Psoas muscle (tissue), 8 donors: Measurements from ENCODE around the gene NEURL1. TPM values are rescaled to one million over a fixed set of nuclear protein-coding genes. Genes with fewer than 3 reads are reported as not detected.

ENCODE experiments used
- ATAC-seq, 4 donors: fragments of 200-7000 bp; cut with Tn5 transposase; one replicate each; pipeline ENCODE4 v1.9.1; 2020; ENCODE audit warnings: moderate library complexity in 3 of 4, mild to moderate bottlenecking in 2 of 4
- DNase-seq, 2 donors: peaks; one replicate each; pipeline ENCODE4 v3.0.0-alpha.2; 2020
- H3K27ac ChIP-seq: fragments of 200-600 bp; one replicate; pipeline ENCODE4 v1.8.0; 2022
- H3K27me3 ChIP-seq, 3 donors: fragments of 200-600 bp in 1 of 3; one replicate each; pipeline versions ENCODE4 v1.6.1 to v1.8.0; 2013 to 2022; ENCODE audit warnings: low read length in 2 of 3, mild to moderate bottlenecking in 2 of 3, moderate library complexity in 1 of 3; ENCODE audit not compliant: insufficient read depth in 3 of 3
- H3K36me3 ChIP-seq, 2 donors: fragments of 200-600 bp in 1 of 2; one replicate each; pipeline versions ENCODE4 v1.6.1 to v1.8.0; 2013 to 2022; ENCODE audit warnings: low read depth in 1 of 2, mild to moderate bottlenecking in 1 of 2, moderate library complexity in 1 of 2; ENCODE audit not compliant: insufficient read depth in 1 of 2
- H3K4me1 ChIP-seq: fragments of 200-600 bp; one replicate; pipeline ENCODE4 v1.8.0; 2022
- H3K4me3 ChIP-seq: fragments of 200-600 bp; one replicate; pipeline ENCODE4 v1.8.0; 2022; ENCODE audit warnings: mild to moderate bottlenecking
- H3K9me3 ChIP-seq: fragments of 200-600 bp; one replicate; pipeline ENCODE4 v1.8.0; 2022
- CTCF ChIP-seq: fragments of 200-600 bp; IDR thresholded peaks from one replicate; pipeline ENCODE4 v1.8.0; 2022; ENCODE audit warnings: antibody characterized with exemption
- WGBS, 3 donors: extraction: QIAGEN DNeasy Blood & Tissue Kit; methylation state at CpG; one replicate each; pipeline versions ENCODE4 v1.1.6 to v1.1.7; 2013; 5-methylcytosine and 5-hydroxymethylcytosine counted together
- intact Hi-C, 2 donors: fragments of 100-400 bp; cut with DNase I; formaldehyde crosslinking; loops; one replicate each; pipeline versions ENCODE4 v1.11.0 to v1.14.2; 2022
- polyA plus RNA-seq, 3 donors: library from polyadenylated mRNA; stranded (reverse); fragments of 200-250 nt; gene quantifications; one replicate each; pipeline ENCODE4 v1.2.3, GENCODE V29; 2013
- total RNA-seq, 4 donors: library from RNA; stranded (reverse); fragmentation: NEBNext Ultra II Directional in 2 of 4; extraction: Animal tissue kit (Norgen Biotek cat#: 25700) in 2 of 4; gene quantifications; one replicate each; pipeline versions ENCODE4 v1.2.1 to v1.2.4, GENCODE V29; 2021 to 2023
- donor health status: healthy with polysubstance abuse.
- donor health status: DM: no; HTN: no; CAD: no; lungs with moderate emphysema.
- donor health status: Bipolar disorder and iron deficiency.
- donor health status: healthy.
- donor health status: DM: yes; HTN: yes; CAD: no.
- donor health status: DM: no; HTN: no; CAD: no.
- donor health status: DM: no; HTN: no; CAD: no.
- donor health status: DM: yes; HTN: yes; CAD: no.

The NEURL1 gene
- total and polyA plus RNA-seq, 7 donors: 10.9 to 103 (median 66.6) TPM

DNA sequence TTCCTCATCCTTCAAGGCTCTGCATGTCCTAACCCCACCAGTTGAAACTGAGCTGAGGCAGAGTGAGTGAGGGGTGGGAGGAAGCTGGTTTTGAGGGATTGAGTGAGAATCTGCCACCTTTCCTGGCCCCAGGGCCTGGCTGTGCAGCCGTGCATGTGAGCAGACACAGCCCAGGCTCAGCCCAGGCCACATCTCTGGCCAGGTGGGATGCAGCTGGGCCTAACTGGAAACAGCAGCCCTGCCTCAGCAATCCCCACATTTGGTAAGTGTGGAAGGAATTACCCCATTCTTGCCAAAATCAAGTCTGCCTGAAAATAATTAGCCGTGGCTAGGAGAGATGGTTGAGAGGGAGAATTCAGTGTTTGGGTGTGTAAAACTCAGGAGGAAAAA is 116.6 kb downstream of the NEURL1 start:
- H3K36me3 ChIP-seq: peaks cover 0 to 37% of the 10 kb centered on the region in 2 donors
- H3K4me3 ChIP-seq: no peak overlapping the region
- H3K9me3 ChIP-seq: no peaks in the 10 kb centered on the region
- H3K4me1 ChIP-seq: peaks cover 49% of the 10 kb centered on the region
- no peaks in the 10 kb centered on the region for H3K27me3 ChIP-seq
- intact Hi-C loops: loop anchor here in 1 of 2 donors (5.0 kb wide), 1 partner anchor 37 kb away; no protein-coding TSS in a partner anchor
- DNase-seq: no peak
- no peak overlapping the region for H3K27ac ChIP-seq
- no peak for ATAC-seq
- TF ChIP-seq CTCF: no peak
- 47 to 77% (median 51%) methylated on average over 2 of the region's 2 CpGs for WGBS, 3 donors

- DNase-seq: peak in 1 of 2 donors; percentile 25
- intact Hi-C loops: loop anchor here in 1 of 2 donors (5.0 kb wide), 1 partner anchor 36 kb away; no protein-coding TSS in a partner anchor
- Histone ChIP-seq H3K9me3 (no peaks in the 10 kb centered on the region), H3K36me3 (peaks cover 0 to 37% of the 10 kb centered on the region in 2 donors), H3K27me3 (no peaks in the 10 kb centered on the region), H3K4me1 (peaks cover 57% of the 10 kb centered on the region), H3K27ac (peak overlapping the region; percentile 53), H3K4me3 (no peak overlapping the region)
- 35 to 57% (median 37%) methylated on average over 9 of the region's 9 CpGs for WGBS, 3 donors
- ATAC-seq: peak in 3 of 4 donors; percentile 4 to 15 (median 11)
- TF ChIP-seq CTCF: no peak
These were observed 117.5 kb downstream of the NEURL1 start for GRCh38 chr10:103610921-103611511.

DNA sequence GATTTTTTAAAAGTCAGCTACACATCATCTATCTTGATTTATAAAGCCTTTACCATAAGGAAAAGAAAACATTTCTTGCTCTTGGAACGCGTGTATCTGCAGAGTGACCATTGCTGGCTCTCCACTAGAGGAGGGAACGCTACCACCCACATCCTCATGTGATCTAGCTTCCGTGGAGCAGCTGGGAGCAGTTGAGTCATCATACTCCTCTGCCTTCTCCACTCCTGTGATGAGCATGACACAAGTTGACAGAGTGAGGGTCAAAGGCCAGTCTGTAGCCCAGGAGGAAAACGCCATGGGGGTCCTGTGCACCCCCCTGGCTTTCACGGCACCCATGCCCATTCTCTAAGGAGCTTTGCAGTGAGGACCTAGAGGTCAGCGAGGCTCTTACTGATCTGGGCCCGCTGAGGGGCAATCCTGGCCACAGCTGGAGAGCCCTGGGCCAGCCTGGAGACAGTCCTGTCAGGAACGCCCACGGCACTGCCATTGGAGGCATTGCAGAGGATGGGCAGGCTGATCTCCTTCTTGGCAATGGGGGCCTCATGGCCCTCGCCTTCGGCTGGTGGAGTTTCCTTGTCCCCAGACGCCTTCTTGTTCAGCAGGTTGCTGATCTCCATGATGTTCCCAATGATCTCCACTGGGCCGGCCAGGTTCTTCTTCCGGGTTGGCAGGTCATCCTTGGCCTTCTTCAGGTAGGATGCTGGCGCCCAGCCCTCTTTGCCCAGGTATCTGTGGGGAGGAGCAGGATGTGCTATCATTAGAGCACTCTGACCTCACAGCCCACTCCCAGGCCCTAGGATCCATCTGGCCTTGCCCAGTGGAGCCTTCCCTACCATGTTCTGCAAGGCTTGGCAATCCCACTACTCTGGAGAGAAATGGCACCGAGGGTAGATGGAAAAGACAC is 119.2 kb downstream of the NEURL1 start:
- DNase-seq: no peak
- intact Hi-C loops: loop anchor here in 1 of 2 donors (5.0 kb wide), 1 partner anchor 35 kb away; no protein-coding TSS in a partner anchor
- H3K4me3 ChIP-seq: no peak overlapping the region
- ATAC-seq: peak; percentile 50 to 66 (median 57)
- no peak for TF ChIP-seq CTCF
- H3K27ac ChIP-seq: no peak overlapping the region
- no peaks in the 10 kb centered on the region for H3K27me3 ChIP-seq
- peaks cover 74% of the 10 kb centered on the region for H3K4me1 ChIP-seq
- WGBS, 3 donors: 82 to 89% (median 83%) methylated on average over 16 to 17 of the region's 17 CpGs
- peaks cover 0 to 37% of the 10 kb centered on the region in 2 donors for H3K36me3 ChIP-seq
- H3K9me3 ChIP-seq: no peaks in the 10 kb centered on the region

DNA sequence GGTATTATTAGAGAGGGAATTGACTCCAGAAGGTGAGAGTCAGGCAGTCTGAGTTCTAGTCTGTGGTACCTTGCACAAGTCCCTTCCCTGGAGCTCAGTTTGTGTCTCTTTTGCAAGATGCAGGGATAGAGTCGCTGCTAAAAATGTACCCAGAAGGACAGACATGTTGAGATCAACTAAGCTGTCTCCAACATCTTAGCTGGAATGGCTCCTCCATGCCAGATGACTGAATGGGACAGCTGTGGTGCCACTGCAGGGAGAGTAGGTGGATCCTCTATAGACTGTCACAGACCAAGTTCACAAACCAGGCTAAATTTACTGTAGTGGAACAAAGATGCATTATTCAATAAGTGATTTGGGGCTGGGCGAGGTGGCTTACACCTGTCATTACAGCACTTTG is 120.1 kb downstream of the NEURL1 start:
- Histone ChIP-seq H3K9me3 (no peaks in the 10 kb centered on the region), H3K27ac (peak overlapping the region; percentile 24), H3K4me1 (peaks cover 83% of the 10 kb centered on the region), H3K4me3 (no peak overlapping the region), H3K27me3 (no peaks in the 10 kb centered on the region), H3K36me3 (peaks cover 0 to 37% of the 10 kb centered on the region in 2 donors)
- WGBS, 3 donors: 36 to 50% (median 48%) methylated on average over 2 of the region's 2 CpGs
- DNase-seq: no peak
- ATAC-seq: peak; percentile 25 to 72 (median 58)
- intact Hi-C loops: loop anchor here in 1 of 2 donors (5.0 kb wide), 1 partner anchor 34 kb away; no protein-coding TSS in a partner anchor
- no peak for TF ChIP-seq CTCF
